Jurkat, Clone E6-1 (cell line): ENCODE results near the gene TCF12.
"Not testable (repeated sequence)": the region's sequence is repeated elsewhere in the genome, so short reads cannot be mapped to it uniquely, and the experiment has no call there.

ENCODE experiments used
- DNase-seq: peaks from one replicate; pipeline ENCODE4 v3.0.0-alpha.2; 2011; ENCODE audit warnings: low read depth, low spot score
- H3K4me3 ChIP-seq: 2 replicates; pipeline ENCODE4 v1.5.1; 2011; ENCODE audit warnings: mild to moderate bottlenecking, low read length, control low read depth, moderate library complexity

Gene TCF12

GRCh38 chr15:57061696-57062095, 143.3 kb downstream of the TCF12 start:
- H3K4me3 ChIP-seq = no peak overlapping the region
- no peak for DNase-seq

DNA sequence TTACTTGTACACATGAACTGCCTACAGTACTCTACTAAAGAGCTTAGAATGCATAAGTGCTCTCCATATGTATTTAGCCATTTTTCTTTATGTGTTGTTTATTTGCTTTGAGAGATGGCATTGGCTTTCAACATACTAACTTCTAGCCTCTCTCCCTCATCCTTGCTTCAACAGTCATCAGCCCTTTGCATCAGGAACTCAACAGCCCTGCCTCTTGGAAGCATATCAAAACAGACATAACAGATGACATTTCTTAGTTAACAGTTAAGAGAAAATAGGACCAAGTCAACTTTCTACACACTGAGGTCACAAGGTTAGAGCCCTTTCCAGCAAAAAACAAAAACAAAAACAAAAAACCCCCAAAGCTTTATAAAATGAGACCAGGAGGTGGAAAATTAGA, 145.6 kb downstream of the TCF12 start:
- H3K4me3 ChIP-seq = no peak overlapping the region
- no peak for DNase-seq

DNA sequence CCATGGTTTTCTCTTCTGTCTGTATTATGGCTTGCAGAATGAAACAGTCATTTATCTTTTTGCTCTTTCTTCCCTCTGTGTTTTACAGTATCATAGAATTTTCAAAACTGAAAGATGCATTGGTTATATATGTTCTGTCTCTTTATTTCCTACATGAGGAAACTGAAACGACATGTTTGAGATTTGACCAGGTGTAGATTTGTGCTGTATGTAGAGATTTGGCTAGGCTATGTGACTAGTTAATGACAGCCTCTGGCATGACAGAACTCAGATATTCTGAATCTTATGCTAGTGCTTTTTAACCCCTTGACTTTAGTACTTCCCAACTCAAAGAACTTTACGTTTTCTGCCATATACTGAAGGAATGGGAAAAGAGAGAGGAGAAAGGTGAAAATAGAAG, 151.0 kb downstream of the TCF12 start:
- DNase-seq = no peak
- no peak overlapping the region for H3K4me3 ChIP-seq

DNA sequence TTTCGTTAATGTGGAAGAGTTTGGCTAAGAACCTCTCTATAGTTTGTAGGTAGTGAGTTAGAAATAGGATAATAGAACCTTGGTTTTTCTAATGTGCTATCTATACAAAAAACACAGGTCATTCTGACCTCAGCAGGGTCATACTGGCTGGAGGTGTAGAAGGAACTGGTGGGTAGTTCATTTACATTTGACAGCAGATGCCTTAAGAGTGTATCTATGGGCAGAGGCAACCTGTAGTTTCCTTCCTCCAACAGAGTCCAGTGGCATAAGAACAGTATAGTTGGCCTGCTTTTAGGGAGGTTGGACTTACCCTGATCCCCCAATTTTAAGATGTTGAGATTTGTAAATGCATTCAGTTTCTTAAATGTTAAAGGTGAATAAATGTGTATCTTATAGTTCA, 152.2 kb downstream of the TCF12 start:
- no peak overlapping the region for H3K4me3 ChIP-seq
- no peak for DNase-seq

GRCh38 chr15:57079446-57079845, 161.0 kb downstream of the TCF12 start:
- peak; percentile 32 for DNase-seq
- H3K4me3 ChIP-seq = no peak overlapping the region

DNA sequence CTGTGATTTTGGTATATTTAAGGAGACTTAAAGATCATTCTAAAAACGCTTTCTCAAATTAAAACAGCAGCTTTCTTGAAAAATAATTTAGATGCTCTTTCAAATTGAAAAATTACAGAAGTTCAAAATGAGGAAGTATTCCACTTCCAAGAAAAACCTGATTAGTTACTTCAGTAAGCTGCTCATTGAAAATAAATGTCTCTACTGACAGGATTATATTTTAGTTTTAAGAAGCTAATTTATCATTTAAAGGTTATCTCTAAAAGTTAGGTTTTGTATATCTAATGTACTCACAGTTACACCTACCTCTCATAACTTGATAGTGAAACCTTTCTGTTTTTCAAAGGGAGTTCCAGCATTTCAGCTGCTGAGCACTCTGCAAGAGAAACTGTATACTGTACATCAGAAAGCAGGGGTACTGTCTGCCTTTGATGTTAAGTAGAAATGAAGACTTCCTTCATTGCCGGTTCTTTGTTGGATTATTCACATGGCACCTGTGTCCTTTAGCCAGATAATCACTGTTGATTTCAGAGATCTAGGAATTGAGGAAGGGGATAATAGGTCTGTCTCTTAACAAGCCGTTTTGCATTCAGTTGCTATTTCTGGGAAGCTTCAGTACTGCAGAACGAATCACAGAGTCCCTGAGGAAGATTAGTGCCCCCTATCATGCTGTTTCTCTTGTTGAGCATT, 161.6 kb downstream of the TCF12 start:
- peak; percentile 54 for DNase-seq
- H3K4me3 ChIP-seq = no peak overlapping the region

- DNase-seq = no peak
- no peak overlapping the region for H3K4me3 ChIP-seq
These were observed 163.7 kb downstream of the TCF12 start for GRCh38 chr15:57082054-57082728.

DNA sequence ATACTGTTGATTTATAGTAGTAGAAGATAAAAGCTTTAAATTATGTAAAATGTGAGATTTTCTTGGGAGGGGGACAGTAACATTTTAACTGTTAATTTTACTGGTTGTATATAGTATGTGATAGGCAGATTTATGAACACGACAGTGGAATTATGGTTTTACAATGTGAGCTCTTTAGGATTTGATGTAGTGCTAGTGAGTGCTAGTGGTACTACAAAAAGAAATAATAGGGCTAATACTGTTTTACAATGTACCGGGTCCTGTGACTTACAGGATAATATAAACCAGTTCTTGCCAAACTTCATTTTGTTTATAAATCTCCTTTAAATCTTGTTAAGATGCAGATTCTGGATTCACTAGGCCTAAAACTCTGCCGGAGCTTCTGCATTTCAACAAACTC, 165.7 kb downstream of the TCF12 start:
- no peak overlapping the region for H3K4me3 ChIP-seq
- no peak for DNase-seq

DNA sequence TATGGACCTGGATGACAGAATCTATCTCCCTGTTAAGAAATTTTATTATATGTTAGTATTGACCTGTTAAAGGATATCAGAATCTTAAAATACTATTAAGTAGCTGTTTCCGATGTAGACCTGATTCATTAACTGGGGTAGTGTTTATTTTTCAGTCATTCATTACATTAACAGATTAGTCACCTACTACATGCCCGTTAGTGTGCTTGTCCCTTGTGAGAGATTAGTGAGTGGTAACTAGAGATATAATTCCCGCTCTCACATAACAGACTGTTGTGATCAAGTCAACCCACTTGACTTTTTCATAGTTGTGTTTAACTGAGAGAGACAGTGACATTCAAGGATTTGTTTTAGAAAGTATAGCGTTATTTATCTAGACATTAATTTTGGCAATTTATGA, 166.8 kb downstream of the TCF12 start:
- H3K4me3 ChIP-seq = no peak overlapping the region
- DNase-seq = no peak

GRCh38 chr15:57086857-57087427, 168.5 kb downstream of the TCF12 start:
- DNase-seq = no peak

DNA sequence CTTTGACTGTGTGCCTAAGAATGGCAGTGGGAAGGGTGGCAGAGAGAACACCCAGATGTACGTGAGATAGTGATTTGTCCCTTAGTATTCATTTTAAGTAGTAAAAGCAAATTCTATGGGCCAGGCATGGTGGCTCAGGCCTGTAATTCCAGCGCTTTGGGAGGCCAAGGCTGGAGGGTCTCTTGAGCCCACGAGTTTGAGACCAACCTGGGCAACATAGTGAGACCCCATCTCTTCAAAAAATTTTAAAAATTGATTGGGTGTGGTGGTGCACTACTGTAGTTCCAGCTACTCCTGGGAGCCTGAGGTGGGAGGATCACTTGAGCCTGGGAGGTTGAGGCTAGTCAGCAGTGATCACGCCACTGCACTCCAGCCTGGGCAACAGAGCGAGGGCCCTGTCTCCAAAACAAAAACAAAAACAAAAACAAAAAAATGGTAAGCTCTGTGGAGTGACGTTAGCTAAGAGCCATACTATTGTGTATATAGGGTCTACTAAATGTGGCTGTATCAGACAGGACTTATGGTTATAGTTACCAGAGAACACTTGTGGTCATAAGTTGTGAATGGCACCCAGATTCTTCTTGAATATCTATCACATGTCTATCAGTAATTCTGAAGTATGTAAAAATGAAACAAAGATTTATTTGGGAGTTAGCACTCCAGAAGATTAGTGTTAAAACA, 171.5 kb downstream of the TCF12 start:
- H3K4me3 ChIP-seq = no peak overlapping the region
- DNase-seq = no peak

More at GRCh38 chr15:57086857-57087427, 168.5 kb downstream of the TCF12 start:
- no peak overlapping the region for H3K4me3 ChIP-seq

GRCh38 chr15:57090496-57090859, 172.0 kb downstream of the TCF12 start:
- H3K4me3 ChIP-seq = no peak overlapping the region
- no peak for DNase-seq

- H3K4me3 ChIP-seq = no peak overlapping the region
- DNase-seq = no peak
These were observed 173.2 kb downstream of the TCF12 start for GRCh38 chr15:57091636-57092035.

DNA sequence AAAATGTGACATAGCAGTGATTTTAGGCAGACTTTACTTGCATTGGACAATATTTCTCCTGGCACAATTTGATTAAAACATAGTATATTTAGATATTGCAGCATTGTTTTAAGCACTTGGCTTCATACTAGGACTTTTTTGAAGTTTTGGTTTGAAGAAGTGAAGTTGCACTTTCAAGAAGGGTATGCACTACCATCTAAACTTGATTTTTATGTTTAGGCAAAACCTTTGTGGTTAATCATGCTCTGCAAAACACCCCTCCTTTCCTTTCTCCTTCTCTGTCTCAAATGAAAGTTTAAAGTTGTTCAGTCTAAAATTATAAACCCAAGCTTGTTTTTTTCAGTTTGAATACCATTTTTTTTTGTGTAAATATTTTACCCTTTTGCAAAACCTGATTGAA, 173.8 kb downstream of the TCF12 start:
- no peak for DNase-seq
- H3K4me3 ChIP-seq = no peak overlapping the region

DNA sequence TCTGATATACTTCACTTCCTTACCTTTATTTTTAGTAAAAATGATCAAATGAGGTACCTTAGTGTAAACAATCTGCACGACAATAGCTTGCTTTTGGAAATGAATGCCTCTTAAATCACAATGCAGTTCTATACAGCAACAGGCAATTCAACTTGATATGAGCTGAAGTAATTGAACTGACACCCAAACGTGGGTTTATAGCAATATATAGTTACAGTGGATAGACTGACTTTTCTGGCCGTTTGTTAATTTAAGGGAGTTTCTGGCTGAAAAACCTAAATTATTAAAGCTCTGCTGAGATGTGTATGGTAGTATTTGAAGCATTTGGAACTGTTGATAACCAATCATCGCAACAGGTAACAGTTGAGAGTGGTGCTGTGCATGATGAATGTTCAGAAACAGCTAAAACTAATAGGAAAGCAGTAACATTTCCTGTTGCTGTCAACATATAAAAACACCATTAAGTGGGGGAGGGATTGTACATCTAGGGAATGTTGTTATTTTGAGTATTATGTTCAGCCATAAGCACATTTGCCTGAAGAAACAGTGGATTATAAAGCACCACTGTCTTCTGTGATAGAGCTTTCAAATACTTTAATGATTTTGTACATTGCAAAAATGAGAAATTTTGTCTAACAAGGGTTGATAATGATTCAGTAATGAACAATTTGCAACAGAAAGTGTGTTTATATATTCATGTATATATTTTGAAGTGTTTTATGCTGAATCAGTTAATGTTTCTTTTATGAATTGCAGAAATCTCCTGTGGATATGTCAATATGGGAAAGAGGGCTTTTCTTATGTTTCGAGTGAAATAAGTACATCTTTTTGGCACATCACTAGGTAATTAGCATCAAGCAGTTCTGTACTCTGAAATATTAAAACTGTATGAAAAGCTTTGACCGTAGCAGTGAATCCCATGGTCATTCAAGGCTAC, 176.1 kb downstream of the TCF12 start:
- H3K4me3 ChIP-seq = no peak overlapping the region
- no peak for DNase-seq

- H3K4me3 ChIP-seq = no peak overlapping the region
- DNase-seq = no peak
These were observed 177.5 kb downstream of the TCF12 start for GRCh38 chr15:57095896-57096295.

DNA sequence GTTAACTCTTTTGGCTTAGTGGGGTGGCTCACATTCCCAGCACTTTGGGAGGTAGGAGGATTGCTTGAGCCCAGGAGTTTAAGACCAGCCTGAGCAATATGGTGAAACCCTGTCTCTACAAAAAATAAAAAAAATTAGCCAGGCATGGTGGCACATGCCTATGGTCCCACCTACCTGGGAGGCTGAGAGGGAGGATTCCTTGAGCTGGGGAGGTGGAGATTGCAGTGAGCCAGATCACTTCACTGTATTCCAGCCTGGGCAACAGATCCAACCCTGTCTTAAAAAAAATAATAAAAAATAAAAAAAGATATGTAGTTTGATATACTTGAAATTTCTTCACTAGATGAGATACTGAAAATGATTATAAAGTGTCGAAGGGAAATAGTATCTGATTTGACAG, 178.8 kb downstream of the TCF12 start:
- no peak for DNase-seq
- H3K4me3 ChIP-seq = no peak overlapping the region

DNA sequence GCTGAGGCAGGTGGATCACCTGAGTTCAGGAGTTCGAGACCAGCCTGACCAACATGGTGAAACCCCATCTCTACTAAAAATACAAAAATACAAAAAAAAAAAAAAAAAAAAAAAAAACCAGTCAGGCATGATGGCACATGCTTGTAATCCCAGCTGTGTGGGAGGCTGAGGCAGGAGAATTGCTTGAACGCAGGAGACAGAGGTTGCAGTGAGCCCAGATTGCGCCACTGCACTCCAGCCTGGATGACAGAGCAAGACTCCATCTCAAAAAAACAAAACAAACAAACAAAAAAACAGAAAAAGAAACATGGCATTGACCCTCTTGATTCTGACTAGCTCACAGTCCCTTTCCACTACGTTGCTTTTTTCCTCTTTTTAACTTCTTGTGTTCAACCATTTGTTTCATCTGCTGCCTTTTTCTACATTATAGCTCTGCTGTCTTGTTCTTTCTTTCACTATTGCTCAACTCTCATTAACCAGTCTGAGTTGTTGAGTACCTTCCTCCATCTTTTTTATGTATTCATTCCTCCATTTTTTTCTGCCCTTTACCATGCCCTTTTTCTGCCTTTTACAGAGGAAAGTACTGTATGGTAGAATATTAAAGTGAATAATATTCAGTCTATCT, 179.6 kb downstream of the TCF12 start:
- not testable (repeated sequence) for H3K4me3 ChIP-seq, DNase-seq

GRCh38 chr15:57098896-57099295, 180.5 kb downstream of the TCF12 start:
- H3K4me3 ChIP-seq = no peak overlapping the region
- no peak for DNase-seq
